DND-41 (cell line): ENCODE measurements around the gene SRP14.
"Not testable (repeated sequence)": the region's sequence is repeated elsewhere in the genome, so short reads cannot be mapped to it uniquely, and the experiment has no call there.

ENCODE experiments used
- ATAC-seq: fragments of 200-7000 bp; cut with Tn5 transposase; 3 replicates; pipeline ENCODE4 v1.9.1; 2021; ENCODE audit warnings: low read depth; ENCODE audit not compliant: insufficient read depth
- DNase-seq: peaks from one replicate; pipeline ENCODE4 v3.0.0-alpha.2; 2020
- H2AFZ ChIP-seq: 2 replicates; pipeline ENCODE4 v1.6.0; 2012; ENCODE audit warnings: low read depth, low read length
- H3K27ac ChIP-seq: 2 replicates; pipeline ENCODE4 v1.5.1; 2012; ENCODE audit warnings: low read length, inconsistent platforms
- H3K27me3 ChIP-seq: fragments of 200-600 bp; sonication (generic); 2 replicates; pipeline ENCODE4 v1.6.0; 2012; ENCODE audit warnings: low read length, mild to moderate bottlenecking, inconsistent platforms; ENCODE audit not compliant: insufficient read depth, poor library complexity
- H3K36me3 ChIP-seq: 2 replicates; pipeline ENCODE4 v1.5.1; 2012; ENCODE audit warnings: low read length, inconsistent platforms; ENCODE audit not compliant: insufficient read depth
- H3K4me1 ChIP-seq: 2 replicates; pipeline ENCODE4 v1.5.1; 2012; ENCODE audit warnings: mild to moderate bottlenecking, low read length; ENCODE audit not compliant: insufficient read depth
- H3K4me2 ChIP-seq: 2 replicates; pipeline ENCODE4 v1.6.0; 2012; ENCODE audit warnings: mild to moderate bottlenecking, moderate library complexity, low read length, inconsistent platforms; ENCODE audit not compliant: insufficient read depth
- H3K4me3 ChIP-seq, 2 experiments: fragments of 200-600 bp in 1 of 2; shearing (Covaris generic) in 1 of 2; 2 replicates each; pipeline ENCODE4 v1.5.1; 2012 to 2016; ENCODE audit warnings: inconsistent platforms in 2 of 2, low read length in 2 of 2, mild to moderate bottlenecking in 2 of 2, low read depth in 1 of 2, moderate library complexity in 1 of 2
- H3K79me2 ChIP-seq: 2 replicates; pipeline ENCODE4 v1.6.0; 2012; ENCODE audit warnings: low read length, inconsistent platforms; ENCODE audit not compliant: insufficient read depth
- H3K9ac ChIP-seq: 2 replicates; pipeline ENCODE4 v1.6.0; 2012; ENCODE audit warnings: low read depth, mild to moderate bottlenecking, inconsistent platforms, low read length, moderate library complexity
- H3K9me3 ChIP-seq: 2 replicates; pipeline ENCODE4 v1.5.1; 2012; ENCODE audit warnings: low read length, moderate library complexity, mild to moderate bottlenecking, inconsistent platforms; ENCODE audit not compliant: insufficient read depth, severe bottlenecking
- H4K20me1 ChIP-seq: 2 replicates; pipeline ENCODE4 v1.6.0; 2012; ENCODE audit warnings: low read length; ENCODE audit not compliant: insufficient read depth
- EZH2 ChIP-seq: IDR thresholded peaks from 3 replicates; pipeline ENCODE4 v1.6.1; 2012; ENCODE audit warnings: borderline replicate concordance, low read depth, mild to moderate bottlenecking, moderate library complexity, low read length, inconsistent platforms; ENCODE audit not compliant: severe bottlenecking
- TF ChIP-seq, protein P1 (sequence below): IDR thresholded peaks from 2 replicates; pipeline ENCODE4 v1.5.1; 2012; ENCODE audit warnings: borderline replicate concordance, low read length, moderate library complexity, mild to moderate bottlenecking; ENCODE audit not compliant: poor library complexity, severe bottlenecking; ENCODE audit errors: extremely low read depth

SRP14 gene

DNA sequence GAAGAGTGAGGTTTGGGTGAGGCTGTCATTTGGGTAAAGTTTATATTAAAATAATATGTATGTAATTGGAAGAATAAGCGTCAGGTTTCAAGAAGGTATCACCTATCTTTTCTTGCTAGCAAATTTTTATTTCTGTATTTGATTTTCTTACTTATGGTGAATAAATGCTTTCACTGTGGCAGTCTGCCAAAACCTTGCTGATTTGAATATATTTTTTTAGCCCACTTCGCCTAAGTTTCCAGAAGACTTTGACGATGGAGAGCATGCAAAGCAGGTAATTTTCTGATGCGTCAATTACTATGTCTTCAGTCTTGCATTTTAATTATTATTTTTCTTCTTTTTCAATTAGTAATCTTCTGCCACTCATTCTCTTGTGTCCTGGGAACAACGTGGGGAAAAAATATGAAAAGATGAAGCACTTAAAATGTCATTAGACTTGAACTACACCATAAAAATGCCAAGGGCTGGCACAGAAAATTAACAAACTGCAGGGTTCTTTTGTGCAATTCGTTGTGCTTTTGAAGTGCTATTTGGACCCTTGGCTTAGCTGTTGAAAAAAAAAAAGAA is 40.4 kb downstream of the SRP14 start:
- Histone ChIP-seq H3K79me2 (no peaks in the 10 kb centered on the region), H3K9me3 (no peaks in the 10 kb centered on the region), H2AFZ (no peak overlapping the region), H3K4me1 (no peaks in the 10 kb centered on the region), H3K27ac (no peak overlapping the region), H3K4me2 (no peak overlapping the region), H4K20me1 (no peaks in the 10 kb centered on the region), H3K9ac (no peak overlapping the region), H3K27me3 (no peaks in the 10 kb centered on the region), H3K4me3 (no peak overlapping the region), H3K36me3 (peaks cover 20% of the 10 kb centered on the region)
- DNase-seq, result no peak
- no peak for TF ChIP-seq EZH2
- TF ChIP-seq, protein P1, sequence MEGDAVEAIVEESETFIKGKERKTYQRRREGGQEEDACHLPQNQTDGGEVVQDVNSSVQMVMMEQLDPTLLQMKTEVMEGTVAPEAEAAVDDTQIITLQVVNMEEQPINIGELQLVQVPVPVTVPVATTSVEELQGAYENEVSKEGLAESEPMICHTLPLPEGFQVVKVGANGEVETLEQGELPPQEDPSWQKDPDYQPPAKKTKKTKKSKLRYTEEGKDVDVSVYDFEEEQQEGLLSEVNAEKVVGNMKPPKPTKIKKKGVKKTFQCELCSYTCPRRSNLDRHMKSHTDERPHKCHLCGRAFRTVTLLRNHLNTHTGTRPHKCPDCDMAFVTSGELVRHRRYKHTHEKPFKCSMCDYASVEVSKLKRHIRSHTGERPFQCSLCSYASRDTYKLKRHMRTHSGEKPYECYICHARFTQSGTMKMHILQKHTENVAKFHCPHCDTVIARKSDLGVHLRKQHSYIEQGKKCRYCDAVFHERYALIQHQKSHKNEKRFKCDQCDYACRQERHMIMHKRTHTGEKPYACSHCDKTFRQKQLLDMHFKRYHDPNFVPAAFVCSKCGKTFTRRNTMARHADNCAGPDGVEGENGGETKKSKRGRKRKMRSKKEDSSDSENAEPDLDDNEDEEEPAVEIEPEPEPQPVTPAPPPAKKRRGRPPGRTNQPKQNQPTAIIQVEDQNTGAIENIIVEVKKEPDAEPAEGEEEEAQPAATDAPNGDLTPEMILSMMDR, result no peak
- ATAC-seq, result no peak

DNA sequence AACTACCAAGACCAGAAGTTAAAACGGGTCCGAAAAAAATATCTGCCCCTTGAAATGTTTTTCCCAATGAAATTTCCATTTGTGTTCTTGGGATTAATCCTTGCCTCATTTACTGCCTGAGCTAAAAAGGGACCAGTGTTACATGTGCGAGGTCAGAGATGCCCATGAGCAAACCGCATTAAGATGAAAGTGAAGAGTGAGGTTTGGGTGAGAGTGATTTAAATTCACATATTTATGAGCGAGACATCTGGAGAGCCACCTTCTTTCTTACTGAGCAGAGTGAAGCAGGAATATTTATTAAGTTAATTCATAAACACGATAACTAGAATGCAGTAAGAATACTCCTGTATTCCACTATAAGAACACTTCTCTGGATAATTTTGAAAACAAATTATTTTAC is 41.3 kb downstream of the SRP14 start:
- Histone ChIP-seq H3K79me2 (no peaks in the 10 kb centered on the region), H3K36me3 (peaks cover 23% of the 10 kb centered on the region), H4K20me1 (no peaks in the 10 kb centered on the region), H3K4me1 (no peaks in the 10 kb centered on the region), H3K27me3 (no peaks in the 10 kb centered on the region), H3K9ac (no peak overlapping the region), H3K4me2 (no peak overlapping the region), H3K9me3 (no peaks in the 10 kb centered on the region), H3K4me3 (no peak overlapping the region), H2AFZ (no peak overlapping the region), H3K27ac (no peak overlapping the region)
- TF ChIP-seq, protein P1, result no peak
- TF ChIP-seq EZH2, result no peak
- no peak for DNase-seq
- ATAC-seq, result no peak

DNA sequence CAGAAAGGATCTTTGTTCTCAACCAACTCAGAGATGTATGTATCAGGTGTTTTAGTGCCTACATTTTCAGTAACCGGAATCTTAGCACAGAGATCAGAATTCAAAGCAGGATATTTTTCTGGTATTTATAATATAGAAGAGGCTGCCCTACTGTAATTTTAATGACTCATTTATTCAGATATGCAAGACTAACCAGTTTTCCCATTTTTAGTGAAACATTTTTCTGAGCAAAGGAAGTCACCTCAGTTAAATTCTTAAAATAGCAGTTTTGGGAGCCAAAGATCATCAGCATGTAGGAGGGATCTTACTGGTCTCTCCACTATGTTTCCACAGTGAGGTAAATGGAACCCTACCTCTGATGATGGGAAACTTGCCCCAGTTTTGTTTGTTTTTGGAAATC is 42.0 kb downstream of the SRP14 start:
- H3K27me3 ChIP-seq, result no peaks in the 10 kb centered on the region
- H3K9me3 ChIP-seq, result no peaks in the 10 kb centered on the region
- DNase-seq (no peak), ATAC-seq (no peak)
- no peak overlapping the region for H3K4me3 ChIP-seq
- no peak for TF ChIP-seq EZH2
- TF ChIP-seq, protein P1, result no peak
- no peaks in the 10 kb centered on the region for H3K79me2 ChIP-seq
- no peak overlapping the region for H3K27ac ChIP-seq
- H3K9ac ChIP-seq, result no peak overlapping the region
- H3K36me3 ChIP-seq, result peaks cover 26% of the 10 kb centered on the region
- no peaks in the 10 kb centered on the region for H3K4me1 ChIP-seq
- H4K20me1 ChIP-seq, result no peaks in the 10 kb centered on the region
- H3K4me2 ChIP-seq, result no peak overlapping the region
- no peak overlapping the region for H2AFZ ChIP-seq

DNA sequence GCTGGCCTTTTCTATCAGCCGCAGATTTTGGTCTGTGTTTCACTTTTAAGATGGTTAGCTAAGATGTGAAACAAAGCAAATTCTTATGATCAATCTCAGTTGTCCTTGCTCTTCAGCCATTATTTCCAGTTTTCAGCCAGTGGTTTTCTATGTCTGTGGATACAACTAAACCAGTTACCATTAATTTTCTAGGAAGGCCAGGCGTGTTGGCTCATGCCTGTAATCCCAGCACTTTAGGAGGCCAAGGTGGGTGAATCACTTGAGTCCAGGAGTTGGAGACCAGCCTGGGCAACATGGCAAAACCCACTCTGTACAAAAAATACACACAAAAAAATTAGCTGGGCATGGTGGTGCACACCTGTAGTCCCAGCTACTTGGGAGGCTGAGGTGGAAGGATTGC is 42.8 kb downstream of the SRP14 start:
- not testable (repeated sequence) for H3K27me3 ChIP-seq, H3K4me1 ChIP-seq, H3K4me2 ChIP-seq, H3K4me3 ChIP-seq, H2AFZ ChIP-seq, ATAC-seq, DNase-seq, H4K20me1 ChIP-seq, H3K9ac ChIP-seq, H3K9me3 ChIP-seq, H3K79me2 ChIP-seq, H3K27ac ChIP-seq
- peaks cover 29% of the 10 kb centered on the region for H3K36me3 ChIP-seq

DNA sequence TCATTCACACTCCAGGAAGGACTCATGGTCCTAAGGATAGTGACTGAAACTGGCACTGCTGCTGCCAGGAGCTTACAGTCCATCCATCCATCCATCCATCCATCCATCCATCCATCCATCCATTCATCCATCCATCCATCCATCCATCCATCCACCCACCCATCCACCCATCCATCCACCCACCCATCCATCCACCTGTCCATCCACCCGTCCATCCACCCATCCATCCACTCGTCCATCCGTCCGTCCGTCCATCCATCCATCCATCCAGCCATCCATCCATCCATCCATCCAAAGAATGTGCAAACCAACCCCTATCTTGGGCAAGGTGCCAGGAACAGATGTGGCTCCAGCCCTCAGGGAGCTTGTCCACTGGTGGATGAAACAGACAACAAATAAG is 46.0 kb downstream of the SRP14 start:
- H3K79me2 ChIP-seq, H2AFZ ChIP-seq, H3K27me3 ChIP-seq, H3K4me1 ChIP-seq, H3K9me3 ChIP-seq, H4K20me1 ChIP-seq, H3K4me3 ChIP-seq, ATAC-seq, H3K9ac ChIP-seq, DNase-seq, H3K27ac ChIP-seq, H3K4me2 ChIP-seq: not testable (repeated sequence)
- peaks cover 42% of the 10 kb centered on the region for H3K36me3 ChIP-seq
